ENCODE measurements around the gene NUP210. TPM values are rescaled to one million over a fixed set of nuclear protein-coding genes. Genes with fewer than 3 reads are reported as not detected.

Gene NUP210
- total and polyA plus RNA-seq, 4 donors, result 9.9 to 38.6 (median 22.9) TPM

GRCh38 chr3:13272831-13273603, 147.1 kb downstream of the NUP210 start:
- no peaks in the 10 kb centered on the region for H3K27me3 ChIP-seq (ENCODE audit: control insufficient read depth in 4 of 4, insufficient read depth in 4 of 4, low read length in 3 of 4)
- no peak overlapping the region for H3K9ac ChIP-seq (ENCODE audit: low read depth in 1 of 2, low read length in 2 of 2)
- H3K36me3 ChIP-seq (ENCODE audit: control insufficient read depth in 4 of 4, insufficient read depth in 3 of 4, low read depth in 1 of 4, low read length in 3 of 4), result no peaks in the 10 kb centered on the region
- no peak for DNase-seq (ENCODE audit: low spot score)
- no peak overlapping the region for H3K27ac ChIP-seq (ENCODE audit: low read depth in 1 of 2, low read length in 2 of 2)
- no peaks in the 10 kb centered on the region for H3K9me3 ChIP-seq (ENCODE audit: control insufficient read depth in 4 of 4, low read length in 3 of 4)
- TF ChIP-seq FOXA1 (IDR thresholded peaks at IDR 0.05) (no peak), REST (IDR thresholded peaks at IDR 0.05) (no peak), RXRA (IDR thresholded peaks at IDR 0.05) (no peak), EGR1 (IDR thresholded peaks at IDR 0.05; ENCODE audit: low read depth in 2 of 2) (no peak), GABPA (IDR thresholded peaks at IDR 0.05 in 1 of 2, conservative IDR thresholded peaks at IDR 0.05 in 1 of 2) (no peak), ATF3 (IDR thresholded peaks at IDR 0.05) (no peak), HNF4A (conservative IDR thresholded peaks at IDR 0.05) (no peak), CTCF (IDR thresholded peaks at IDR 0.05; ENCODE audit: low read depth, low read length, missing input control) (no peak), MAX (IDR thresholded peaks at IDR 0.05) (no peak), RAD21 (IDR thresholded peaks at IDR 0.05) (no peak), NR2F2 (IDR thresholded peaks at IDR 0.05) (no peak), YY1 (IDR thresholded peaks at IDR 0.05) (no peak), JUND (IDR thresholded peaks at IDR 0.05) (no peak), SP1 (IDR thresholded peaks at IDR 0.05) (no peak)
- H3K4me3 ChIP-seq (ENCODE audit: low read depth in 1 of 3, low read length in 3 of 3), result no peak overlapping the region
- WGBS, result 76% methylated on average over 10 of the region's 10 CpGs
- H3K4me1 ChIP-seq (ENCODE audit: control insufficient read depth in 4 of 4, insufficient read depth in 4 of 4, low read length in 3 of 4), result peaks cover 8 to 34% (median 21%) of the 10 kb centered on the region in 4 donors

- 95% methylated on average over 5 of the region's 5 CpGs for WGBS
- no peak for DNase-seq (ENCODE audit: low spot score)
- TF ChIP-seq EGR1 (IDR thresholded peaks at IDR 0.05; ENCODE audit: low read depth in 2 of 2) (no peak), FOXA1 (IDR thresholded peaks at IDR 0.05) (no peak), REST (IDR thresholded peaks at IDR 0.05) (no peak), CTCF (IDR thresholded peaks at IDR 0.05; ENCODE audit: low read depth, low read length, missing input control) (no peak), GABPA (IDR thresholded peaks at IDR 0.05 in 1 of 2, conservative IDR thresholded peaks at IDR 0.05 in 1 of 2) (no peak), YY1 (IDR thresholded peaks at IDR 0.05) (no peak), RXRA (IDR thresholded peaks at IDR 0.05) (no peak), ZBTB33 (IDR thresholded peaks at IDR 0.05) (no peak)
Measured at GRCh38 chr3:13269711-13270378, 150.3 kb downstream of the NUP210 start.

More at GRCh38 chr3:13269711-13270378, 150.3 kb downstream of the NUP210 start:
- Histone ChIP-seq H3K27me3 (ENCODE audit: control insufficient read depth in 4 of 4, insufficient read depth in 4 of 4, low read length in 3 of 4) (no peaks in the 10 kb centered on the region), H3K4me1 (ENCODE audit: control insufficient read depth in 4 of 4, insufficient read depth in 4 of 4, low read length in 3 of 4) (peaks cover 5 to 16% (median 9%) of the 10 kb centered on the region in 4 donors), H3K27ac (ENCODE audit: low read depth in 1 of 2, low read length in 2 of 2) (no peak overlapping the region), H3K9ac (ENCODE audit: low read depth in 1 of 2, low read length in 2 of 2) (no peak overlapping the region), H3K9me3 (ENCODE audit: control insufficient read depth in 4 of 4, low read length in 3 of 4) (no peaks in the 10 kb centered on the region), H3K36me3 (ENCODE audit: control insufficient read depth in 4 of 4, insufficient read depth in 3 of 4, low read depth in 1 of 4, low read length in 3 of 4) (no peaks in the 10 kb centered on the region), H3K4me3 (ENCODE audit: low read depth in 1 of 3, low read length in 3 of 3) (no peak overlapping the region)

Measured in liver (tissue), 9 donors.